ENCODE measurements around the gene LCN9. TPM values are rescaled to one million over a fixed set of nuclear protein-coding genes. Genes with fewer than 3 reads are reported as not detected.
A peak's percentile ranks its signal among the peaks of the same experiment; 100 is the strongest.

The LCN9 gene
- total and polyA plus RNA-seq, 2 of the 4 experiments (the other 2 are of a cell fraction), result not detected

DNA sequence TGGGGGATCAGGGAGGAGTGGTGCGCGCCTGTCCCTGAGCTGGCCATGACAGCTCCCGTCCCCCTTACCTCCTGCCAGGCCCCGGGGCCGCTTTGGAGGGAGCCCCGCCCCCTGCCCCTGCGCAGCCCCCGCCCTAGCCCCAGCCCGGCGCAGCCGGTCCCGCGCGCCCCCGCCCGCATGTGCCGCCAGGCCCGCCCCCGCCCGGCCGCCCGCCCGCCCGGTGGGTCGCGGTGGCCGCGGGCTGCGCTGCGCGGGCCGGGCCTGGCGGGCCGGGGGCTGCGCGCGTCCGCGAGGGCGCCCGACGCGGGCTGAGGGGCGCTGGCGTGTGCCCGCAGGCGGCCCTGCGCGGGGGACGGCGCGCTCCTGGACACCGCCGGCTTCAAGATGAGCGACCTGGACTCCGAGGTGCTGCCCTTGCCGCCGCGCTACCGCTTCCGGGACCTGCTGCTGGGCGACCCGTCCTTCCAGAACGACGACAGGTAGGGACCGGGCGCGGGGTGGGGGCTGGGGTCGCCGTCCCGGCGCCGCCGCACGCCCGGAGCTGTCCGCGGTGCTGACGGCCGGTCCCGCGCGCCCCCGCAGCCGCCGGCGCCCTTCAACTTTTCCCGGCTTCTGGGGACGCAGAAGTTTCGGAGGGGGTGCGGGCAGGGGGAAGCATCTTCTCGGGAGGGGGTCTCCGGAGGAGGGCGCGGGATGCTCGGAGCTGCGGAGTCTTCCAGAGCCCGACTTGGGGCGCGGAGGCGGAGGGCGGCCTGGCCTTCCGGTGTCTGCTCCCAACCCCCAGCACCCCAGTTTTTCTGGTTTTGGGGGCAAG, 51.3 kb downstream of the LCN9 start:
- ATAC-seq (ENCODE audit: low read depth), result peak; percentile 29; the same call in 1 of the 2 replicates

More for the DNA sequence above, 51.3 kb downstream of the LCN9 start:
- no peaks in the 10 kb centered on the region for H3K36me3 ChIP-seq (ENCODE audit: control insufficient read depth, insufficient read depth, low read length)
- TF ChIP-seq CEBPB (IDR thresholded peaks at IDR 0.05; ENCODE audit: low read depth, low read length) (no peak), BHLHE40 (IDR thresholded peaks at IDR 0.05; ENCODE audit: low read depth, low read length) (no peak), MXI1 (IDR thresholded peaks at IDR 0.05; ENCODE audit: borderline replicate concordance, low read depth, low read length) (no peak), RCOR1 (IDR thresholded peaks at IDR 0.05; ENCODE audit: insufficient replicate concordance, low read length) (no peak), RAD21 (IDR thresholded peaks at IDR 0.05; ENCODE audit: low read length) (no peak), NFE2L2 (IDR thresholded peaks at IDR 0.05; ENCODE audit: low read depth, low read length) (no peak), MAZ (IDR thresholded peaks at IDR 0.05; ENCODE audit: borderline replicate concordance, low read depth, low read length) (no peak), FOS (IDR thresholded peaks at IDR 0.05; ENCODE audit: low read depth, low read length) (no peak), RFX5 (IDR thresholded peaks at IDR 0.05; ENCODE audit: low read depth, low read length) (no peak), POLR2A (IDR thresholded peaks at IDR 0.05; ENCODE audit: low read depth, low read length) (no peak)
- TF ChIP-seq, protein P1, sequence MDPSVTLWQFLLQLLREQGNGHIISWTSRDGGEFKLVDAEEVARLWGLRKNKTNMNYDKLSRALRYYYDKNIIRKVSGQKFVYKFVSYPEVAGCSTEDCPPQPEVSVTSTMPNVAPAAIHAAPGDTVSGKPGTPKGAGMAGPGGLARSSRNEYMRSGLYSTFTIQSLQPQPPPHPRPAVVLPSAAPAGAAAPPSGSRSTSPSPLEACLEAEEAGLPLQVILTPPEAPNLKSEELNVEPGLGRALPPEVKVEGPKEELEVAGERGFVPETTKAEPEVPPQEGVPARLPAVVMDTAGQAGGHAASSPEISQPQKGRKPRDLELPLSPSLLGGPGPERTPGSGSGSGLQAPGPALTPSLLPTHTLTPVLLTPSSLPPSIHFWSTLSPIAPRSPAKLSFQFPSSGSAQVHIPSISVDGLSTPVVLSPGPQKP (IDR thresholded peaks at IDR 0.05; ENCODE audit: borderline replicate concordance, low read depth, low read length), result no peak
- H3K23ac ChIP-seq (ENCODE audit: low read depth, low read length), result no peak overlapping the region
- no peak overlapping the region for H2AK5ac ChIP-seq (ENCODE audit: low read depth, low read length)
- ChIA-PET CTCF (interaction anchor here (1.4 kb wide), 1 partner anchor 18 kb away, joined by 3 read pairs; no protein-coding TSS in a partner anchor), POLR2A (ENCODE audit: unreplicated experiment) (no interaction called here)
- no peak overlapping the region for H2BK120ac ChIP-seq (ENCODE audit: low read depth, low read length)
- dilution Hi-C loops (cut with HindIII; ENCODE audit: low sequenced_read_pairs, unreplicated experiment), result no loop called here
- H3K27ac ChIP-seq (ENCODE audit: insufficient read depth, low read length), result no peak overlapping the region
- no peak for DNase-seq
- BruUV-seq (replicated peaks), result no TSS peak
- no peak overlapping the region for H3K18ac ChIP-seq (ENCODE audit: low read depth, low read length)
- H2AFZ ChIP-seq (replicated peaks; ENCODE audit: low read length, poor library complexity), result no peak overlapping the region
- no peaks in the 10 kb centered on the region for H3K9me3 ChIP-seq (ENCODE audit: control insufficient read depth, insufficient read depth, low read length)
- no peak overlapping the region for H3K14ac ChIP-seq (replicated peaks; ENCODE audit: low read depth, low read length)
- WGBS, 2 experiments (ENCODE audit: extremely low coverage in 2 of 2, insufficient read length in 1 of 2), result 3% methylated on average over 6 of the region's 103 CpGs; no CpG with 5 or more reads in 1 of the 2 experiments
- H3K4me2 ChIP-seq (ENCODE audit: low read depth, low read length), result no peak overlapping the region
- H3K4me1 ChIP-seq (ENCODE audit: control insufficient read depth, insufficient read depth, low read length), result no peaks in the 10 kb centered on the region
- no peaks in the 10 kb centered on the region for H3K79me1 ChIP-seq (ENCODE audit: low read depth in 1 of 2, low read length in 2 of 2)
- no peak overlapping the region for H4K8ac ChIP-seq (ENCODE audit: low read depth in 2 of 2, low read length in 2 of 2)
- no peak overlapping the region for H4K5ac ChIP-seq (ENCODE audit: low read depth, low read length)
- no peak overlapping the region for H2BK20ac ChIP-seq (ENCODE audit: low read depth, low read length)
- H3K56ac ChIP-seq (ENCODE audit: extremely low read depth, insufficient read depth, low read length), result no peak overlapping the region
- H3K27me3 ChIP-seq (ENCODE audit: control insufficient read depth, insufficient read depth, low read length), result peaks cover 29% of the 10 kb centered on the region
- in situ Hi-C loops (cut with MboI; ENCODE audit: low sequenced_read_pairs), result no loop called here
- no peak overlapping the region for H3K9ac ChIP-seq (ENCODE audit: low read depth, low read length)
- no peak overlapping the region for H2AK9ac ChIP-seq (replicated peaks; ENCODE audit: low read depth, low read length, poor library complexity)
- no peaks in the 10 kb centered on the region for H3K9me1 ChIP-seq (ENCODE audit: insufficient read depth, low read length)
- intact Hi-C loops (cut with micrococcal nuclease), result no loop called here
- no peak overlapping the region for H3K4ac ChIP-seq (ENCODE audit: low read depth, low read length)
- no peak overlapping the region for H3K4me3 ChIP-seq (ENCODE audit: insufficient read depth, low read depth, low read length)
- H4K91ac ChIP-seq (ENCODE audit: insufficient read depth, low read depth, low read length), result no peak overlapping the region
- no peak overlapping the region for H2BK5ac ChIP-seq (ENCODE audit: low read depth, low read length, poor library complexity, severe bottlenecking)
- no peak overlapping the region for H2BK15ac ChIP-seq (ENCODE audit: low read depth, low read length)
- H4K20me1 ChIP-seq (ENCODE audit: insufficient read depth, low read length), result no peaks in the 10 kb centered on the region
